Fibroblast of lung (primary cell): ENCODE results near the gene PCLO.

Source experiments
- CTCF ChIP-seq, 2 donors: IDR thresholded peaks in 1 of 2; conservative IDR thresholded peaks in 1 of 2; 1 replicate in 1 of 2; 2 replicates in 1 of 2; pipeline ENCODE4 v1.5.1; 2011 to 2012; ENCODE audit warnings: low read length in 2 of 2, control low read depth in 1 of 2, inconsistent platforms in 1 of 2, low read depth in 1 of 2, mild to moderate bottlenecking in 1 of 2
- EZH2 ChIP-seq: IDR thresholded peaks from 2 replicates; pipeline ENCODE4 v1.5.1; 2012; ENCODE audit warnings: low read length, control low read depth, mild to moderate bottlenecking; ENCODE audit errors: missing control alignments

DNA sequence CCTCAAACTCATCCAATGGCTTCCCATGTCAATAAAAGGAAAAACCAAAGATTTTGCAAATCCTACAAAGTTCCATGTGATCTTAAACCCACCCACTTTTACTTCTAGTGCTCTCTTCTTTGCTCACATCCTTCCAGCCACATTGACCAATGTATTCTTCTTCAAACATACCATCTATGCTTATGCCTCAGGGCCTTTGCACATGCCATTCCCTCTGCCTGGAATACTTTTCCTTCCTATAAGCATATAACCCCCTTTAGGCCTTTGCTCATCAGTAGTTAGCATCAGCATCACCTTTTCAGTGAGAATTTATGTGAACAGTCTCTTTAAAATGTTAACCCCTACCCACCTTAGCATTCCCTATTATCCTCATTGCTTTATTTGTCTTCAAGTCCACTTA, 11.0 kb upstream of the PCLO start:
- TF ChIP-seq CTCF (conservative IDR thresholded peaks at IDR 0.05 in 1 of 2, IDR thresholded peaks at IDR 0.05 in 1 of 2; ENCODE audit: low read depth in 1 of 2, low read length in 2 of 2): no peak
- no peak for TF ChIP-seq EZH2
